Adrenal gland (tissue), 12 donors: ENCODE results near the gene PCNX4. TPM values are rescaled to one million over a fixed set of nuclear protein-coding genes. Genes with fewer than 3 reads are reported as not detected.

ENCODE experiments used
- DNase-seq, 7 donors: peaks; one replicate each; pipeline ENCODE4 v3.0.0-alpha.2; 2019 to 2020
- H3K27ac ChIP-seq, 5 donors: fragments of 200-600 bp; sonication (generic) in 4 of 5; 1 replicate in 3 of 5; 2 replicates in 2 of 5; pipeline versions ENCODE4 v1.5.1 to v1.8.0; 2016 to 2020; ENCODE audit warnings: mild to moderate bottlenecking in 1 of 5
- H3K27me3 ChIP-seq: fragments of 200-600 bp; 2 replicates; pipeline ENCODE4 v1.8.0; 2021
- H3K36me3 ChIP-seq, 2 donors: fragments of 200-600 bp; replicated peaks in 1 of 2; 1 replicate in 1 of 2; 2 replicates in 1 of 2; pipeline versions ENCODE4 v1.5.1 to v1.8.0; 2018 to 2022
- H3K4me1 ChIP-seq, 2 donors: fragments of 200-600 bp; replicated peaks in 1 of 2; 1 replicate in 1 of 2; 2 replicates in 1 of 2; pipeline versions ENCODE4 v1.5.1 to v1.8.0; 2018 to 2021
- H3K4me3 ChIP-seq, 4 donors: fragments of 200-600 bp; sonication (generic) in 3 of 4; one replicate each; pipeline ENCODE4 v1.5.1; 2016 to 2018
- H3K9me3 ChIP-seq, 3 donors: fragments of 200-600 bp; sonication (generic) in 1 of 3; replicated peaks in 1 of 3; 1 replicate in 2 of 3; 2 replicates in 1 of 3; pipeline versions ENCODE4 v1.5.1 to v1.8.0; 2016 to 2021
- POLR2A ChIP-seq, 2 donors: fragments of 450-650 bp; IDR thresholded peaks; one replicate each; pipeline ENCODE4 v1.6.1; 2017; ENCODE audit warnings: antibody characterized with exemption in 2 of 2, mild to moderate bottlenecking in 2 of 2, moderate library complexity in 1 of 2
- WGBS, 4 donors: extraction: QIAGEN DNeasy Blood & Tissue Kit in 2 of 4; methylation state at CpG; one replicate each; pipeline versions ENCODE4 v1.1.5 to v1.1.7; 2013 to 2017; 5-methylcytosine and 5-hydroxymethylcytosine counted together
- intact Hi-C, 2 donors: fragments of 100-400 bp; cut with DNase I; formaldehyde crosslinking; loops; one replicate each; pipeline versions ENCODE4 v1.14.1 to v1.15.0; 2022 to 2023
- polyA plus RNA-seq, 3 donors: library from polyadenylated mRNA; stranded (reverse); fragments of 200-250 nt in 2 of 3; fragments of 350-450 nt in 1 of 3; fragmentation: Illumina TruSeq in 1 of 3; extraction: RNeasy Lipid Tissue Mini Kit (QIAGEN cat#74804) in 1 of 3; gene quantifications; one replicate each; pipeline ENCODE4 v1.2.3, GENCODE V29; 2013 to 2014
- total RNA-seq, 9 donors: library from RNA; depleted of rRNA in 4 of 9; stranded (reverse); fragments of >200 nt in 4 of 9; fragments of 120-200 nt in 1 of 9; fragmentation: NEBNext Ultra II Directional in 1 of 9; extraction: Animal tissue kit (Norgen Biotek cat#: 25700) in 1 of 9; gene quantifications; one replicate each; pipeline versions ENCODE4 v1.1.0 to v1.2.4, GENCODE V29; 2013 to 2023
- TF ChIP-seq, protein P1 (sequence below), 6 experiments: fragments of 450-650 bp in 4 of 6; fragments of 200-600 bp in 2 of 6; sonication (generic) in 1 of 6; IDR thresholded peaks; 1 replicate in 5 of 6; 2 replicates in 1 of 6; pipeline versions ENCODE4 v1.5.1 to v1.8.0; 2016 to 2021; ENCODE audit warnings: antibody characterized with exemption in 6 of 6, mild to moderate bottlenecking in 2 of 6, moderate library complexity in 1 of 6
- donor health status: healthy with polysubstance abuse.
- donor health status: Bipolar disorder and iron deficiency.
- donor health status: DM: yes; HTN: yes; CAD: no.
- donor health status: DM: no; HTN: no; CAD: no.
- donor health status: DM: no; HTN: no; CAD: no.
- donor health status: DM: yes; HTN: yes; CAD: no.

PCNX4 gene
- total and polyA plus RNA-seq, 12 donors = 24.9 to 204 (median 58.1) TPM

DNA sequence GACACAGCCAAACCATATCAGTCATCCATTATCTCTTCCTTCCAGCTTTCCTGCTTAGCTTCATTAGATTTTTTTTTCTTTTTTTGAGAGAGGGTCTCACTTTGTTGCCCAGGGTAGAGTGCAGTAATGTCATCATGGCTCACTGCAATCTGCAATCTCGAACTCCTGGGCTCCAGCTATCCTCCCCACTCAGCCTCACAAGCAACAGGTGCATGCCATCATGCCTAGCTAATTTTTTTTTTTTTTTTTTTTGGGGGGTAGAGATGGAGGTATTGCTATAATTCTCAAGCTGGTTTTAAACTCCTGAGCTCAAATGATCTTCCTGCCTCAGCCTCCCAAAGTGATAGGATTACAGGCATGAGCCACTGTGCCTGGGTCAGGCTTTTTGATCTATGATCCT lies 119.0 kb downstream of the PCNX4 start:
- no peak for DNase-seq
- intact Hi-C loops = no loop called here
- no peak for TF ChIP-seq POLR2A (IDR thresholded peaks at IDR 0.05)
- TF ChIP-seq, protein P1, sequence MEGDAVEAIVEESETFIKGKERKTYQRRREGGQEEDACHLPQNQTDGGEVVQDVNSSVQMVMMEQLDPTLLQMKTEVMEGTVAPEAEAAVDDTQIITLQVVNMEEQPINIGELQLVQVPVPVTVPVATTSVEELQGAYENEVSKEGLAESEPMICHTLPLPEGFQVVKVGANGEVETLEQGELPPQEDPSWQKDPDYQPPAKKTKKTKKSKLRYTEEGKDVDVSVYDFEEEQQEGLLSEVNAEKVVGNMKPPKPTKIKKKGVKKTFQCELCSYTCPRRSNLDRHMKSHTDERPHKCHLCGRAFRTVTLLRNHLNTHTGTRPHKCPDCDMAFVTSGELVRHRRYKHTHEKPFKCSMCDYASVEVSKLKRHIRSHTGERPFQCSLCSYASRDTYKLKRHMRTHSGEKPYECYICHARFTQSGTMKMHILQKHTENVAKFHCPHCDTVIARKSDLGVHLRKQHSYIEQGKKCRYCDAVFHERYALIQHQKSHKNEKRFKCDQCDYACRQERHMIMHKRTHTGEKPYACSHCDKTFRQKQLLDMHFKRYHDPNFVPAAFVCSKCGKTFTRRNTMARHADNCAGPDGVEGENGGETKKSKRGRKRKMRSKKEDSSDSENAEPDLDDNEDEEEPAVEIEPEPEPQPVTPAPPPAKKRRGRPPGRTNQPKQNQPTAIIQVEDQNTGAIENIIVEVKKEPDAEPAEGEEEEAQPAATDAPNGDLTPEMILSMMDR (IDR thresholded peaks at IDR 0.05) = no peak
- H3K36me3 ChIP-seq = no peaks in the 10 kb centered on the region
- WGBS, 4 donors = 52 to 63% (median 60%) methylated on average over 1 of the region's 1 CpG
- H3K27me3 ChIP-seq = no peaks in the 10 kb centered on the region
- H3K4me1 ChIP-seq = no peaks in the 10 kb centered on the region
- H3K4me3 ChIP-seq = no peak overlapping the region
- no peak overlapping the region for H3K27ac ChIP-seq
- H3K9me3 ChIP-seq = no peaks in the 10 kb centered on the region

DNA sequence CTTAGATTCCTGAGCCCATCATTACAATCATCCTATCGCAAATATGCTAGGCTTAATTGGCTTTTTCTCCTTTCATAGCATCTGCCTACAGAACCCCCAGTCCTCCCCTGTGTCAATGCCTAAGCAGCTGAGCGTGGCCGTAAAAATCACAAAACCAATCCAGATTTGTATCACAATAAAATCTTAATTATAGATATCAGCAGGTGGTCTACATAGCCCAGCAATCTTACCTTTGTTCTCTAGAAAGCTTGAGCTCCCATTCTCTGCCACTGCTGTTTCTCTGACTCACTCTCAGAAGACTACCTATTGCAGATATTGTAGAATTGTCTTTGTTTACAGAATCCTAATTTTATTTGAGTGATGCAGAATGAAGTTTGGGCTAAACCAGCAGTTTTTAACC lies 119.4 kb downstream of the PCNX4 start:
- intact Hi-C loops = no loop called here
- no peak for TF ChIP-seq POLR2A (IDR thresholded peaks at IDR 0.05)
- TF ChIP-seq, protein P1 (IDR thresholded peaks at IDR 0.05) = no peak
- H3K4me1 ChIP-seq = no peaks in the 10 kb centered on the region
- no peak overlapping the region for H3K4me3 ChIP-seq
- no peak for DNase-seq
- WGBS, 4 donors = 87 to 92% (median 90%) methylated on average over 3 of the region's 3 CpGs
- H3K27me3 ChIP-seq = no peaks in the 10 kb centered on the region
- no peaks in the 10 kb centered on the region for H3K9me3 ChIP-seq
- H3K27ac ChIP-seq = no peak overlapping the region
- no peaks in the 10 kb centered on the region for H3K36me3 ChIP-seq

DNA sequence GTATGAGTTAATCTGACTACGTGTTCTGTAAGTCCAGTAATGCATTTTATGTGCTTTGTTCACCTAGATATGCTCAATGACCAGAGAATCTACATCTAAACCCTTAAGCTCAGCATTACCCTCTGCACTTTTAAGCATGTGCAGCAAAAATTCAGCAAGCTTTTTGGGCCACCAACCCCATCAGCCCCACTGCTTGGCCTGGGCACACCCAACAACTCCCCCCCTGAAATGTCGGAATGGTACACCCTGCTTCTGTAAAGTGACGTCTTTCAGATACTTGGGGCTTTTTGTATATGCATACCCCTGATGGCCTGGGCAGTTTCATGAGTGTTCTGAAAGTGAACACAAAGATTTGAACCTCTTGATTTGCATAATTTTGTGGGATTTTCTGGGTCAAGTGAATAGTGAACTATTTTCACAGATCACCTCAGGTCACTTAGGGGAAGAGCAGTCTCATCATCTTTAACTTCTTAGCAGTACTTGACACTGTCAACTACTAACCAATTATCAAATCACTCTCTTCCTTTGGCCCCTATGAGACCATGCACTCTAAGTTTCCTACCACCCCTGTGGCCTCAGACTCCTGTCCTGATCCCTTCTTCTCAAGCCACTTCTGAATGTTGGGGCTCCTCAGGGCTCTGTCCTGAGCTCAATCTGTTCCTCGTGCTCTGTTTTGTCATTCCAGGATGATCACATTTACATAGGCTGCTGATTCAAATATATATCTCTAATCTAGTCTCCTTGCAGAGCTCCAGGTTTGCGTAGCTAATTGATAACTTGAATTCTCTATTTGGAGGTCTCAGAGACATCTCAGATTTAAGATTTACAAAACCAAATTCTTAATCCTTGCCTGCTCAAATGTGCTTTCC lies 121.0 kb downstream of the PCNX4 start:
- intact Hi-C loops = no loop called here
- no peaks in the 10 kb centered on the region for H3K4me1 ChIP-seq
- no peak for DNase-seq
- no peaks in the 10 kb centered on the region for H3K27me3 ChIP-seq
- 84 to 95% (median 87%) methylated on average over 5 of the region's 5 CpGs for WGBS, 4 donors
- H3K9me3 ChIP-seq = no peaks in the 10 kb centered on the region
- no peak overlapping the region for H3K4me3 ChIP-seq
- no peaks in the 10 kb centered on the region for H3K36me3 ChIP-seq
- TF ChIP-seq, protein P1 (IDR thresholded peaks at IDR 0.05) = no peak
- TF ChIP-seq POLR2A (IDR thresholded peaks at IDR 0.05) = no peak
- no peak overlapping the region for H3K27ac ChIP-seq

DNA sequence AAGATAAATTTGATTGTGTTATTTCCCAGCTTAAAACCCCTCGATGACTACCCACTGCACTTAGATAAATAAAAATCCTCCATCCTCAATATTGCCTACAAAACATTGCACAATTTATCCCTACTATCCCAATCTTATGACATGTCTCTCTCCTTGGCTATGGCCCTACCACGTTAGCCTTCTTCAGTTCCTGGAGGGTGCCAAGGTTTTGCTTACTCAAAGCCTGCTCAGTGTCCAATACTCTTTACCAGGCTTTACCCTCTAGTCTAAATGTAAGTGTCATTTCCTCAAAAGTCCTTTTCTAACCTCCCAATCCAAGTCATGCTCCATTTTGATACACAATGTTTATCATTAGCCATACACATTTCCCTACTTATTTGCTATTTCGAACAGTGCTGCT lies 122.3 kb downstream of the PCNX4 start:
- intact Hi-C loops = no loop called here
- Histone ChIP-seq H3K4me1 (no peaks in the 10 kb centered on the region), H3K27ac (no peak overlapping the region), H3K36me3 (no peaks in the 10 kb centered on the region), H3K27me3 (no peaks in the 10 kb centered on the region), H3K9me3 (no peaks in the 10 kb centered on the region), H3K4me3 (no peak overlapping the region)
- no peak for TF ChIP-seq POLR2A (IDR thresholded peaks at IDR 0.05)
- TF ChIP-seq, protein P1 (IDR thresholded peaks at IDR 0.05) = no peak
- DNase-seq = no peak
- WGBS, 4 donors = 82 to 88% (median 85%) methylated on average over 3 of the region's 3 CpGs
